Loucy (cell line): ENCODE results near the gene DYRK3.

Experiments
- EZH2phosphoT487 ChIP-seq: fragments of 200-600 bp; IDR thresholded peaks from 2 replicates; pipeline ENCODE4 v1.6.1; 2018; ENCODE audit warnings: antibody characterized with exemption, mild to moderate bottlenecking, moderate library complexity, borderline replicate concordance
- TF ChIP-seq, protein P1 (sequence below): fragments of 200-600 bp; sonication (generic); conservative IDR thresholded peaks from 2 replicates; pipeline ENCODE4 v1.5.1; 2014; ENCODE audit warnings: mild to moderate bottlenecking, antibody characterized with exemption, low read length

DNA sequence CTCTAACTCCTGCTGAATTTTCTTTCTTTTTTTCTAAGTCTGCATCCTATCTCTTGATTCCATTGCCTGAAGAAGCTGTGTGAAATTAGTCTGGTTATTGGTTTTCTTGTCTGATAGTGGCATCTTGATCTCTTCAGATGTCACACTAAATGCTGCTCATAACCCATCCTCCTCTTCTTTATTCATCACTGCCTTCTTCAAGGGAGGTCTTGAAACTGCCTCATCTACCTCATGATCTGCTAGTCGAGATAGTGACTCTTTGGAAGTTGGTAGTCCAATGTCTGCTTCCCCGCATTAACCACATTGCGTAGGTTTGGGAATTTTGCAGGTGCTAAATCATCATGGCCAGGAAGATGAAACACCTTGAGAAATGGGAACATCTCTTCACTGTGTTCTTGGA is 15.7 kb downstream of the DYRK3 start:
- TF ChIP-seq, protein P1, sequence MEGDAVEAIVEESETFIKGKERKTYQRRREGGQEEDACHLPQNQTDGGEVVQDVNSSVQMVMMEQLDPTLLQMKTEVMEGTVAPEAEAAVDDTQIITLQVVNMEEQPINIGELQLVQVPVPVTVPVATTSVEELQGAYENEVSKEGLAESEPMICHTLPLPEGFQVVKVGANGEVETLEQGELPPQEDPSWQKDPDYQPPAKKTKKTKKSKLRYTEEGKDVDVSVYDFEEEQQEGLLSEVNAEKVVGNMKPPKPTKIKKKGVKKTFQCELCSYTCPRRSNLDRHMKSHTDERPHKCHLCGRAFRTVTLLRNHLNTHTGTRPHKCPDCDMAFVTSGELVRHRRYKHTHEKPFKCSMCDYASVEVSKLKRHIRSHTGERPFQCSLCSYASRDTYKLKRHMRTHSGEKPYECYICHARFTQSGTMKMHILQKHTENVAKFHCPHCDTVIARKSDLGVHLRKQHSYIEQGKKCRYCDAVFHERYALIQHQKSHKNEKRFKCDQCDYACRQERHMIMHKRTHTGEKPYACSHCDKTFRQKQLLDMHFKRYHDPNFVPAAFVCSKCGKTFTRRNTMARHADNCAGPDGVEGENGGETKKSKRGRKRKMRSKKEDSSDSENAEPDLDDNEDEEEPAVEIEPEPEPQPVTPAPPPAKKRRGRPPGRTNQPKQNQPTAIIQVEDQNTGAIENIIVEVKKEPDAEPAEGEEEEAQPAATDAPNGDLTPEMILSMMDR = no peak
- TF ChIP-seq EZH2phosphoT487 = no peak
